Tibial artery (tissue), 4 donors: Measurements from ENCODE around the gene RNF157.

Experiments used
- DNase-seq, 2 donors: peaks; one replicate each; pipeline ENCODE4 v3.0.0-alpha.2; 2019
- H3K27ac ChIP-seq, 2 donors: fragments of 200-600 bp; sonication (generic) in 1 of 2; 1 replicate in 1 of 2; 2 replicates in 1 of 2; pipeline ENCODE4 v1.5.1; 2018 to 2019; ENCODE audit warnings: mild to moderate bottlenecking in 1 of 2
- H3K27me3 ChIP-seq, 2 donors: fragments of 200-600 bp; sonication (generic) in 1 of 2; one replicate each; pipeline versions ENCODE4 v1.5.1 to v1.6.0; 2016 to 2019
- H3K36me3 ChIP-seq, 3 donors: fragments of 200-600 bp; sonication (generic) in 2 of 3; one replicate each; pipeline ENCODE4 v1.5.1; 2016 to 2019; ENCODE audit warnings: mild to moderate bottlenecking in 2 of 3
- H3K4me1 ChIP-seq, 4 donors: fragments of 200-600 bp; sonication (generic) in 2 of 4; 1 replicate in 3 of 4; 2 replicates in 1 of 4; pipeline ENCODE4 v1.5.1; 2016 to 2019
- H3K4me3 ChIP-seq, 2 donors: fragments of 200-600 bp; sonication (generic) in 1 of 2; 1 replicate in 1 of 2; 2 replicates in 1 of 2; pipeline ENCODE4 v1.5.1; 2018 to 2019; ENCODE audit warnings: mild to moderate bottlenecking in 2 of 2
- H3K9me3 ChIP-seq, 3 donors: fragments of 200-600 bp; sonication (generic) in 1 of 3; one replicate each; pipeline ENCODE4 v1.5.1; 2016 to 2019
- intact Hi-C: fragments of 100-400 bp; cut with DNase I; formaldehyde crosslinking; loops from one replicate; pipeline ENCODE4 v1.15.0; 2023; ENCODE audit warnings: low total_unique reads
- TF ChIP-seq, protein P1 (sequence below), 2 experiments: fragments of 200-600 bp in 1 of 2; fragments of 450-650 bp in 1 of 2; IDR thresholded peaks; one replicate each; pipeline ENCODE4 v1.5.1; 2017 to 2019; ENCODE audit warnings: antibody characterized with exemption in 2 of 2, mild to moderate bottlenecking in 1 of 2, moderate library complexity in 1 of 2

Gene RNF157

DNA sequence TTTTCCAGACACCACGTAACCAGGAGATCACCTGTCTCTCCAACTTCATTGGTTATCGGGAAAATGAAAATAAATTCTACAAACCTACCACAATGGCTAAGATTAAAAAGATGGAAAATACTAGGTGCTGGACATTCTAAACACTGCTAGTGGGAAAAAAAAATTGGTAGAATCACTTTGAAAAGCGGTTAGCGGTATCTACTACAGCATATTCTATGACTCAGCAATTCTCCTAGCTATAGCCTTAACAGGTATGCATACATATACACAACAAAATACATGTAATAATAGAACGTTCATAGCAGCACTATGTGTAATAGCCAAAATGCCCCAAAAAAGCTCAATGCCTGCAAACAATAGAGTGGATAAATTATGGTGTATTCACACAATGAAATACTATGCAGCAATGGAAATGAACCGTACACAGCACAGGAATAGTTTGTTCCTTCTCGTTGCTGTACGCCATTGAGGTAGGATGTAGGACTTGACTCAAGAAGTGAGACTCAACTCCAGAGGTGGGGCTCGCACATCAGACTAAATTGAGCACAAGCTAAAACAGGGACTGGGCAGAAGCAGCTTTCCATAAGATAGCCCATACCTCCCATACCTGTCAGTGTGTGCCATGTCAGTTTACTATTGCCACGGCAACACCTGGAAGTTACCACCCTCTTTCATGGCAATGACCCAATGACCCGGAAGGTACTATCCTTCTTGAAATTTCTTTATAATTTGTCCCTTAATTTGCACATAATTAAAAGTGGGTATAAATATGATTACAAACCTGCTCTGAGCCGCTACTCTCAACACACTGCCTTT is 44.8 kb downstream of the RNF157 start:
- no peaks in the 10 kb centered on the region for H3K9me3 ChIP-seq
- intact Hi-C loops: no loop called here
- H3K36me3 ChIP-seq: no peaks in the 10 kb centered on the region
- peaks cover 0 to 4% of the 10 kb centered on the region in 2 donors for H3K27me3 ChIP-seq
- no peak overlapping the region for H3K27ac ChIP-seq
- DNase-seq: no peak
- H3K4me1 ChIP-seq: peaks cover 0 to 11% (median 2%) of the 10 kb centered on the region in 4 donors
- no peak overlapping the region for H3K4me3 ChIP-seq
- TF ChIP-seq, protein P1, sequence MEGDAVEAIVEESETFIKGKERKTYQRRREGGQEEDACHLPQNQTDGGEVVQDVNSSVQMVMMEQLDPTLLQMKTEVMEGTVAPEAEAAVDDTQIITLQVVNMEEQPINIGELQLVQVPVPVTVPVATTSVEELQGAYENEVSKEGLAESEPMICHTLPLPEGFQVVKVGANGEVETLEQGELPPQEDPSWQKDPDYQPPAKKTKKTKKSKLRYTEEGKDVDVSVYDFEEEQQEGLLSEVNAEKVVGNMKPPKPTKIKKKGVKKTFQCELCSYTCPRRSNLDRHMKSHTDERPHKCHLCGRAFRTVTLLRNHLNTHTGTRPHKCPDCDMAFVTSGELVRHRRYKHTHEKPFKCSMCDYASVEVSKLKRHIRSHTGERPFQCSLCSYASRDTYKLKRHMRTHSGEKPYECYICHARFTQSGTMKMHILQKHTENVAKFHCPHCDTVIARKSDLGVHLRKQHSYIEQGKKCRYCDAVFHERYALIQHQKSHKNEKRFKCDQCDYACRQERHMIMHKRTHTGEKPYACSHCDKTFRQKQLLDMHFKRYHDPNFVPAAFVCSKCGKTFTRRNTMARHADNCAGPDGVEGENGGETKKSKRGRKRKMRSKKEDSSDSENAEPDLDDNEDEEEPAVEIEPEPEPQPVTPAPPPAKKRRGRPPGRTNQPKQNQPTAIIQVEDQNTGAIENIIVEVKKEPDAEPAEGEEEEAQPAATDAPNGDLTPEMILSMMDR (IDR thresholded peaks at IDR 0.05): no peak

DNA sequence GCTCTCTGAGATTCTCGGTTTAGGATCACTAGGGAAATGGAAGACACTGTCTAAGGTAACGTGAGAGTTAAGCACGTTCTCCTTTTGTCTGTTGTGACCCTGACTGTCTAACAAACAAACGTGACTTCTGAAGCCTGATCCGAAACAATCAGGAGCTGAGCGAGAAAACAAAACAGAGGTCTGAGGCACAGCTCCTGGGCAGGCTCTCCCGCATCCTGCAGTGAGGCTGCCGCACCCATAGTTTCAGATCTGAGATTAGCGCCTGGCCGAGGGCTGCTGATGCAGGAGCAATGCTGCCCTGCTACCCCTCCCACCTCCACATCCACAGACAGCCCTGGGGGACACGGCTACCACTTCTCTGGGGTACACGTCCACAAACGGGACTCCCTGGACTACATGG is 46.7 kb downstream of the RNF157 start:
- no peak overlapping the region for H3K27ac ChIP-seq
- intact Hi-C loops: no loop called here

DNA sequence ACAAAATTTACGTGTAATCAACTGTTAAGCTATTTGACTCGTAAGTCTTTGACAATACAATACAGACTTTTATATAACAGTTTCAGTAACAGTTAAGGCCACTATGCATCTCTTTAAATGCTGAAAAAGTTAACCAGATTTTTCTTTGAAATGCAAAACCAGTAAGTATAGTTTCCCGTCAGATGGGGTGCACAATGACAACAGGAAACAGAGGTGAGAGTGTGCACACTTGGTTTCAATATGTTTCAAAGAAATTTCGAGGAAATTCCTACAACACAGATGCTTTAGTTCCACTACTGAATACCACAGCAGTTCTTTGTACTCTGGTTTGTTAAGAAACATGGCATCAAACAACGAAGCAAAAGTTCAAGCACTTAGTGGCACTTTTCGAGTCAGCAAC is 48.4 kb downstream of the RNF157 start:
- peaks cover 0 to 7% (median 2%) of the 10 kb centered on the region in 4 donors for H3K4me1 ChIP-seq
- no peaks in the 10 kb centered on the region for H3K9me3 ChIP-seq
- intact Hi-C loops: no loop called here
- H3K36me3 ChIP-seq: no peaks in the 10 kb centered on the region
- TF ChIP-seq, protein P1 (IDR thresholded peaks at IDR 0.05): no peak
- DNase-seq: no peak
- peaks cover 0 to 30% of the 10 kb centered on the region in 2 donors for H3K27me3 ChIP-seq
- no peak overlapping the region for H3K4me3 ChIP-seq
- no peak overlapping the region for H3K27ac ChIP-seq

More for the DNA sequence above, 46.7 kb downstream of the RNF157 start:
- H3K9me3 ChIP-seq: no peaks in the 10 kb centered on the region
- no peak overlapping the region for H3K4me3 ChIP-seq
- peaks cover 0 to 19% of the 10 kb centered on the region in 2 donors for H3K27me3 ChIP-seq
- H3K4me1 ChIP-seq: peaks cover 0 to 11% (median 2%) of the 10 kb centered on the region in 4 donors
- no peak for DNase-seq
- H3K36me3 ChIP-seq: no peaks in the 10 kb centered on the region
- TF ChIP-seq, protein P1 (IDR thresholded peaks at IDR 0.05): no peak

DNA sequence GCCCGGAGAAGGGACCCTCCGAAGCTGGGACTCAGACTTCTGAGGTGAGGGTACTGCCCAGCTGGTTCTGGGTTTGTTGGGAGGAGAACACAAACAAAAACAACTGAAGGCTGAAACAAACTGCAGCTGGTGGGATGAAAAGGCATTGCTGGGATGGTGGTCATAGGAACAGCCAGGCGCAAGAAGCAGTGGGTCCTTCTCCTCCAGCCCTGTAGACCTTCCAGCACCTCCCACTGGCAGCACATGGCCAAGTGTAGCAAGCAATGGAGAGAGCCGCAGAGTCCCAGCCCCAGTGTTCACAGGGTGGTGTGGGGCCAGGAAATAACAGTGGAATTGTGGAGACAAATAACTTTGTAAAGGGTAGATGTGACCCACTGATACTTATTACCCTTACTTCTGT is 50.6 kb downstream of the RNF157 start:
- Histone ChIP-seq H3K27ac (no peak overlapping the region), H3K36me3 (no peaks in the 10 kb centered on the region), H3K4me1 (no peaks in the 10 kb centered on the region), H3K9me3 (no peaks in the 10 kb centered on the region), H3K4me3 (no peak overlapping the region), H3K27me3 (peaks cover 0 to 36% of the 10 kb centered on the region in 2 donors)
- TF ChIP-seq, protein P1 (IDR thresholded peaks at IDR 0.05): no peak
- intact Hi-C loops: no loop called here
- DNase-seq: no peak

- Histone ChIP-seq H3K4me3 (no peak overlapping the region), H3K36me3 (no peaks in the 10 kb centered on the region), H3K27me3 (peaks cover 0 to 36% of the 10 kb centered on the region in 2 donors), H3K4me1 (no peaks in the 10 kb centered on the region), H3K9me3 (no peaks in the 10 kb centered on the region), H3K27ac (no peak overlapping the region)
- DNase-seq: no peak
- intact Hi-C loops: no loop called here
- TF ChIP-seq, protein P1 (IDR thresholded peaks at IDR 0.05): no peak
These were observed 51.0 kb downstream of the RNF157 start for GRCh38 chr17:76189247-76189646.
